Measurements from ENCODE around the gene FHL2. TPM values are rescaled to one million over a fixed set of nuclear protein-coding genes. Genes with fewer than 3 reads are reported as not detected.

FHL2 gene
- total and polyA plus RNA-seq, 2 donors, result 14.2 to 49.2 TPM

DNA sequence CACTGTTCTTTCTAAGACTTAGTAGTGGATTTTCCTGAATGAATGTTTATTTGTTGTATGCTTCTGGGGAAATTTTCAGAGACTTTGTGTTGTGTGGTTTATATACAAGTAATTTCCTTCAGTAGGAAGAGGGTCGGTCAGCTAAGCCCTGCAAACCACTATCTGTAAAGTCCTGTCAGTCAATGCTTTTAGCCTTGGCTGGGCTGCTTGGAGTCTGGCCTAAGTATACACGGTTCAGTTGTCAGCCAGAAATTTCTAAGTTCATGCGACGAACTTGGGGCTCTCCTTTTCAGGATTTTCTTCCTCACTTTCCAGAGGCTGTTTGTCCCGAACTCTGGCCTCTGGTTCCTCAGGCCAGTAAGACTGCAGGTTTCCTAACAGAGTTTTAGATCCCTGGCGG, 40.3 kb downstream of the FHL2 start:
- WGBS, result 95% methylated on average over 6 of the region's 6 CpGs
- peaks cover 2 to 7% of the 10 kb centered on the region in 2 donors for H3K9me3 ChIP-seq (ENCODE audit: control insufficient read depth in 2 of 2, insufficient read depth in 1 of 2, low read length in 1 of 2)
- no peak for DNase-seq (ENCODE audit: low read depth in 6 of 9, low spot score in 9 of 9)
- H3K4me3 ChIP-seq (ENCODE audit: low read length in 2 of 2), result no peak overlapping the region
- H3K27ac ChIP-seq (ENCODE audit: low read depth in 1 of 2, low read length in 1 of 2), result no peak overlapping the region
- H3K27me3 ChIP-seq (ENCODE audit: control insufficient read depth in 2 of 2, insufficient read depth in 1 of 2, low read length in 1 of 2), result no peaks in the 10 kb centered on the region
- H3K4me1 ChIP-seq (ENCODE audit: control insufficient read depth in 2 of 2, insufficient read depth in 2 of 2, low read length in 2 of 2), result peaks cover 22 to 33% of the 10 kb centered on the region in 2 donors
- peaks cover 18 to 73% of the 10 kb centered on the region in 2 donors for H3K36me3 ChIP-seq (ENCODE audit: control insufficient read depth in 2 of 2, insufficient read depth in 2 of 2, low read length in 1 of 2)

DNA sequence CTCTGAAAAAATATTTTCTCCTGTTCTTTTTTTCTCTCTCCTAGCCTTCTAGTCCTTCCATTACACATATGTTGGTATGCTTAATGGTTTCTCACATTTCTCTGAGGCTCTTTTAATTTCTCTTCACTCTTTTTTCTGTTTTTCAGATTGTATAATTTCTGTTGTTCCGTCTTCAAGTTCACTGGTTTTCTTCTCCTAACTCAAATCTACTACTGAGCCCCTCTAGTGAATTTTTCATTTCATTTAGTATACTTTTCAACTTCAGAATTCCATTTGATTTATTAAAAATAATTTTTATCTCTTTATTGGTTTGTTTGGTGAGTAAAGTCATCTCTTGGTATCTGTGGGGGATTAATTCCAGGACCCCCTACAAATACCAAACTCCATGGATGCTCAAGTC, 41.7 kb downstream of the FHL2 start:
- Histone ChIP-seq H3K9me3 (ENCODE audit: control insufficient read depth in 2 of 2, insufficient read depth in 1 of 2, low read length in 1 of 2) (peaks cover 2 to 7% of the 10 kb centered on the region in 2 donors), H3K27me3 (ENCODE audit: control insufficient read depth in 2 of 2, insufficient read depth in 1 of 2, low read length in 1 of 2) (no peaks in the 10 kb centered on the region), H3K4me1 (ENCODE audit: control insufficient read depth in 2 of 2, insufficient read depth in 2 of 2, low read length in 2 of 2) (peaks cover 12 to 19% of the 10 kb centered on the region in 2 donors), H3K36me3 (ENCODE audit: control insufficient read depth in 2 of 2, insufficient read depth in 2 of 2, low read length in 1 of 2) (peaks cover 18 to 66% of the 10 kb centered on the region in 2 donors), H3K4me3 (ENCODE audit: low read length in 2 of 2) (no peak overlapping the region), H3K27ac (ENCODE audit: low read depth in 1 of 2, low read length in 1 of 2) (no peak overlapping the region)
- no peak for DNase-seq (ENCODE audit: low read depth in 6 of 9, low spot score in 9 of 9)
- WGBS, result 99% methylated on average over 1 of the region's 1 CpG

GRCh38 chr2:105344704-105345345, 54.0 kb downstream of the FHL2 start:
- Histone ChIP-seq H3K36me3 (ENCODE audit: control insufficient read depth in 2 of 2, insufficient read depth in 2 of 2, low read length in 1 of 2) (peaks cover 32 to 83% of the 10 kb centered on the region in 2 donors), H3K27ac (ENCODE audit: low read depth in 1 of 2, low read length in 1 of 2) (no peak overlapping the region), H3K9me3 (ENCODE audit: control insufficient read depth in 2 of 2, insufficient read depth in 1 of 2, low read length in 1 of 2) (no peaks in the 10 kb centered on the region), H3K27me3 (ENCODE audit: control insufficient read depth in 2 of 2, insufficient read depth in 1 of 2, low read length in 1 of 2) (no peaks in the 10 kb centered on the region), H3K4me3 (ENCODE audit: low read length in 2 of 2) (no peak overlapping the region), H3K4me1 (ENCODE audit: control insufficient read depth in 2 of 2, insufficient read depth in 2 of 2, low read length in 2 of 2) (no peaks in the 10 kb centered on the region)
- peak in 4 of 9 donors; percentile 9 to 73 (median 46) for DNase-seq (ENCODE audit: low read depth in 6 of 9, low spot score in 9 of 9)
- WGBS, result 93% methylated on average over 4 of the region's 4 CpGs

GRCh38 chr2:105339414-105339813, 59.4 kb downstream of the FHL2 start:
- peaks cover 5 to 13% of the 10 kb centered on the region in 2 donors for H3K4me1 ChIP-seq (ENCODE audit: control insufficient read depth in 2 of 2, insufficient read depth in 2 of 2, low read length in 2 of 2)
- WGBS, result 97% methylated on average over 4 of the region's 4 CpGs
- H3K27me3 ChIP-seq (ENCODE audit: control insufficient read depth in 2 of 2, insufficient read depth in 1 of 2, low read length in 1 of 2), result no peaks in the 10 kb centered on the region
- H3K9me3 ChIP-seq (ENCODE audit: control insufficient read depth in 2 of 2, insufficient read depth in 1 of 2, low read length in 1 of 2), result peaks cover 0 to 1% of the 10 kb centered on the region in 2 donors
- no peak overlapping the region for H3K27ac ChIP-seq (ENCODE audit: low read depth in 1 of 2, low read length in 1 of 2)
- DNase-seq (ENCODE audit: low read depth in 6 of 9, low spot score in 9 of 9), result no peak
- peaks cover 23 to 47% of the 10 kb centered on the region in 2 donors for H3K36me3 ChIP-seq (ENCODE audit: control insufficient read depth in 2 of 2, insufficient read depth in 2 of 2, low read length in 1 of 2)
- no peak overlapping the region for H3K4me3 ChIP-seq (ENCODE audit: low read length in 2 of 2)

- H3K4me1 ChIP-seq (ENCODE audit: control insufficient read depth in 2 of 2, insufficient read depth in 2 of 2, low read length in 2 of 2), result peaks cover 5 to 13% of the 10 kb centered on the region in 2 donors
- 14% methylated on average over 5 of the region's 5 CpGs for WGBS
- peak overlapping the region; percentile 75 to 98 for H3K4me3 ChIP-seq (ENCODE audit: low read length in 2 of 2)
- peaks cover 0 to 1% of the 10 kb centered on the region in 2 donors for H3K9me3 ChIP-seq (ENCODE audit: control insufficient read depth in 2 of 2, insufficient read depth in 1 of 2, low read length in 1 of 2)
- H3K27me3 ChIP-seq (ENCODE audit: control insufficient read depth in 2 of 2, insufficient read depth in 1 of 2, low read length in 1 of 2), result no peaks in the 10 kb centered on the region
- peak in 2 of 9 donors; percentile 36 to 47 for DNase-seq (ENCODE audit: low read depth in 6 of 9, low spot score in 9 of 9)
- H3K27ac ChIP-seq (ENCODE audit: low read depth in 1 of 2, low read length in 1 of 2), result peak overlapping the region; percentile 93 to 98
- peaks cover 18 to 36% of the 10 kb centered on the region in 2 donors for H3K36me3 ChIP-seq (ENCODE audit: control insufficient read depth in 2 of 2, insufficient read depth in 2 of 2, low read length in 1 of 2)
Observed at GRCh38 chr2:105338020-105338385, 60.8 kb downstream of the FHL2 start.

GRCh38 chr2:105337122-105338019, 61.5 kb downstream of the FHL2 start, which contains the start of gene C2orf49:
Gene C2orf49 (plus strand): TSS chr2:105337540. CDS start chr2:105337588, 48 bp downstream.
- Histone ChIP-seq H3K4me1 (ENCODE audit: control insufficient read depth in 2 of 2, insufficient read depth in 2 of 2, low read length in 2 of 2) (peaks cover 5 to 13% of the 10 kb centered on the region in 2 donors), H3K9me3 (ENCODE audit: control insufficient read depth in 2 of 2, insufficient read depth in 1 of 2, low read length in 1 of 2) (peaks cover 0 to 1% of the 10 kb centered on the region in 2 donors), H3K27me3 (ENCODE audit: control insufficient read depth in 2 of 2, insufficient read depth in 1 of 2, low read length in 1 of 2) (no peaks in the 10 kb centered on the region), H3K36me3 (ENCODE audit: control insufficient read depth in 2 of 2, insufficient read depth in 2 of 2, low read length in 1 of 2) (peaks cover 15 to 32% of the 10 kb centered on the region in 2 donors), H3K27ac (ENCODE audit: low read depth in 1 of 2, low read length in 1 of 2) (peak within 1 kb of the TSS; percentile 93 to 98), H3K4me3 (ENCODE audit: low read length in 2 of 2) (peak within 1 kb of the TSS; percentile 75 to 98)
- under 1% methylated on average over 58 of the region's 58 CpGs for WGBS
- DNase-seq (ENCODE audit: low read depth in 6 of 9, low spot score in 9 of 9), result peak; percentile 86 to 96 (median 91)

GRCh38 chr2:105336786-105337121, 62.1 kb downstream of the FHL2 start:
- 6% methylated on average over 7 of the region's 7 CpGs for WGBS
- no peak for DNase-seq (ENCODE audit: low read depth in 6 of 9, low spot score in 9 of 9)
- peaks cover 5 to 13% of the 10 kb centered on the region in 2 donors for H3K4me1 ChIP-seq (ENCODE audit: control insufficient read depth in 2 of 2, insufficient read depth in 2 of 2, low read length in 2 of 2)
- peak overlapping the region; percentile 93 to 98 for H3K27ac ChIP-seq (ENCODE audit: low read depth in 1 of 2, low read length in 1 of 2)
- peaks cover 13 to 26% of the 10 kb centered on the region in 2 donors for H3K36me3 ChIP-seq (ENCODE audit: control insufficient read depth in 2 of 2, insufficient read depth in 2 of 2, low read length in 1 of 2)
- H3K9me3 ChIP-seq (ENCODE audit: control insufficient read depth in 2 of 2, insufficient read depth in 1 of 2, low read length in 1 of 2), result peaks cover 0 to 1% of the 10 kb centered on the region in 2 donors
- peak overlapping the region; percentile 75 to 98 for H3K4me3 ChIP-seq (ENCODE audit: low read length in 2 of 2)
- H3K27me3 ChIP-seq (ENCODE audit: control insufficient read depth in 2 of 2, insufficient read depth in 1 of 2, low read length in 1 of 2), result no peaks in the 10 kb centered on the region

- H3K4me3 ChIP-seq (ENCODE audit: low read length in 2 of 2), result no peak overlapping the region
- H3K27me3 ChIP-seq (ENCODE audit: control insufficient read depth in 2 of 2, insufficient read depth in 1 of 2, low read length in 1 of 2), result no peaks in the 10 kb centered on the region
- H3K27ac ChIP-seq (ENCODE audit: low read depth in 1 of 2, low read length in 1 of 2), result no peak overlapping the region
- 99% methylated on average over 2 of the region's 2 CpGs for WGBS
- peaks cover 5 to 13% of the 10 kb centered on the region in 2 donors for H3K4me1 ChIP-seq (ENCODE audit: control insufficient read depth in 2 of 2, insufficient read depth in 2 of 2, low read length in 2 of 2)
- peaks cover 0 to 1% of the 10 kb centered on the region in 2 donors for H3K9me3 ChIP-seq (ENCODE audit: control insufficient read depth in 2 of 2, insufficient read depth in 1 of 2, low read length in 1 of 2)
- DNase-seq (ENCODE audit: low read depth in 6 of 9, low spot score in 9 of 9), result no peak
- H3K36me3 ChIP-seq (ENCODE audit: control insufficient read depth in 2 of 2, insufficient read depth in 2 of 2, low read length in 1 of 2), result peaks cover 8 to 14% of the 10 kb centered on the region in 2 donors
Observed at GRCh38 chr2:105335469-105335868, 63.4 kb downstream of the FHL2 start.

GRCh38 chr2:105334211-105334610, 64.6 kb downstream of the FHL2 start:
- 97% methylated on average over 4 of the region's 4 CpGs for WGBS
- H3K4me3 ChIP-seq (ENCODE audit: low read length in 2 of 2), result no peak overlapping the region
- H3K9me3 ChIP-seq (ENCODE audit: control insufficient read depth in 2 of 2, insufficient read depth in 1 of 2, low read length in 1 of 2), result peaks cover 0 to 1% of the 10 kb centered on the region in 2 donors
- peaks cover 9 to 19% of the 10 kb centered on the region in 2 donors for H3K4me1 ChIP-seq (ENCODE audit: control insufficient read depth in 2 of 2, insufficient read depth in 2 of 2, low read length in 2 of 2)
- H3K27me3 ChIP-seq (ENCODE audit: control insufficient read depth in 2 of 2, insufficient read depth in 1 of 2, low read length in 1 of 2), result no peaks in the 10 kb centered on the region
- DNase-seq (ENCODE audit: low read depth in 6 of 9, low spot score in 9 of 9), result no peak
- no peak overlapping the region for H3K27ac ChIP-seq (ENCODE audit: low read depth in 1 of 2, low read length in 1 of 2)
- peaks cover 3 to 4% of the 10 kb centered on the region in 2 donors for H3K36me3 ChIP-seq (ENCODE audit: control insufficient read depth in 2 of 2, insufficient read depth in 2 of 2, low read length in 1 of 2)
